Epithelial cell of esophagus (primary cell): ENCODE data around the gene CALY.

Experiments used
- DNase-seq: peaks from one replicate; pipeline ENCODE4 v3.0.0; 2010; ENCODE audit warnings: low read depth
- H3K4me3 ChIP-seq: 2 replicates; pipeline ENCODE4 v1.5.1; 2011; ENCODE audit warnings: mild to moderate bottlenecking, low read length, control low read depth
- TF ChIP-seq, protein P1 (sequence below): IDR thresholded peaks from 2 replicates; pipeline ENCODE4 v1.5.1; 2011; ENCODE audit warnings: low read depth, mild to moderate bottlenecking, low read length, control low read depth, inconsistent platforms; ENCODE audit not compliant: insufficient read depth; ENCODE audit errors: missing control alignments

CALY gene

DNA sequence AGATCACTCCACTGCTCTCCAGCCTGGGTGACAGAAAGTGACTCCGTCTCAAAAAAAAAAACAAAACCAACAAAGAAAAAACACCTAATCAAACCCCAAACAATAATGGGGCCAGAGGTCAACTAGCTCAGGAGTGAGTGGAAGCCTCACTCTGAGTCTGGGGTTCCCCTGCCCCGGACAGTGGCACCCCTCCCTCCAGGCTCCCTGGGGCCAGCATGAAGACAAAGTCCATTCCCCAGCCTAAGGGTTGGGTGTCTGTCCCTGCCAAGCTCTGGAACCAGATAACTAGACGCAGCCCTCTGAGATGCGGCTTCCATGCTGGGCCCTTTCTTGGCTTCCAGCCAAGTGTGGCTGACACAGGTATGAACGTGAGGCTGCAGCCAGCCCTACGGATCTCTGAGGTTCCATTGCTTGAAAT, 22.9 kb upstream of the CALY start:
- DNase-seq: peak; percentile 73
- TF ChIP-seq, protein P1, sequence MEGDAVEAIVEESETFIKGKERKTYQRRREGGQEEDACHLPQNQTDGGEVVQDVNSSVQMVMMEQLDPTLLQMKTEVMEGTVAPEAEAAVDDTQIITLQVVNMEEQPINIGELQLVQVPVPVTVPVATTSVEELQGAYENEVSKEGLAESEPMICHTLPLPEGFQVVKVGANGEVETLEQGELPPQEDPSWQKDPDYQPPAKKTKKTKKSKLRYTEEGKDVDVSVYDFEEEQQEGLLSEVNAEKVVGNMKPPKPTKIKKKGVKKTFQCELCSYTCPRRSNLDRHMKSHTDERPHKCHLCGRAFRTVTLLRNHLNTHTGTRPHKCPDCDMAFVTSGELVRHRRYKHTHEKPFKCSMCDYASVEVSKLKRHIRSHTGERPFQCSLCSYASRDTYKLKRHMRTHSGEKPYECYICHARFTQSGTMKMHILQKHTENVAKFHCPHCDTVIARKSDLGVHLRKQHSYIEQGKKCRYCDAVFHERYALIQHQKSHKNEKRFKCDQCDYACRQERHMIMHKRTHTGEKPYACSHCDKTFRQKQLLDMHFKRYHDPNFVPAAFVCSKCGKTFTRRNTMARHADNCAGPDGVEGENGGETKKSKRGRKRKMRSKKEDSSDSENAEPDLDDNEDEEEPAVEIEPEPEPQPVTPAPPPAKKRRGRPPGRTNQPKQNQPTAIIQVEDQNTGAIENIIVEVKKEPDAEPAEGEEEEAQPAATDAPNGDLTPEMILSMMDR: no peak

DNA sequence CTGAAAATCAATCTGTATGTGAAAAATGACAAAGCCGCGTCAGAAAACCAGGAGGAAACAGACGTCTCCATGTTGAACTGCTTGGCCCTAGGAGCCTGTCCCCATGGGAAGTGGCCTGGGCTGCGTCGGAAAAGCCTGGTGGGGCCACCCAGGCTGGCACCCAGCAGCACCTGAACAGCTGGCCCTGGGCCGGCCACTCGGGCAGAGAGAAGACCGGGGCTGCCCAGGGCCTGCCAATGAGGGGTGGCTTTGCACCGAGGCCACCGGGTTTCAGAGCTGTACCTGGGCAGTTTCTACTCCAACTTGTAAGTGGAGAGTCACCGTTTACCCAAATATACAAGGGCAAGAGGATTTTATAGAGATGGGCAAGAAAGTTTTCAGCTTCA, 22.2 kb upstream of the CALY start:
- TF ChIP-seq, protein P1: no peak
- no peak overlapping the region for H3K4me3 ChIP-seq
- no peak for DNase-seq

More for the DNA sequence above, 22.9 kb upstream of the CALY start:
- no peak overlapping the region for H3K4me3 ChIP-seq

DNA sequence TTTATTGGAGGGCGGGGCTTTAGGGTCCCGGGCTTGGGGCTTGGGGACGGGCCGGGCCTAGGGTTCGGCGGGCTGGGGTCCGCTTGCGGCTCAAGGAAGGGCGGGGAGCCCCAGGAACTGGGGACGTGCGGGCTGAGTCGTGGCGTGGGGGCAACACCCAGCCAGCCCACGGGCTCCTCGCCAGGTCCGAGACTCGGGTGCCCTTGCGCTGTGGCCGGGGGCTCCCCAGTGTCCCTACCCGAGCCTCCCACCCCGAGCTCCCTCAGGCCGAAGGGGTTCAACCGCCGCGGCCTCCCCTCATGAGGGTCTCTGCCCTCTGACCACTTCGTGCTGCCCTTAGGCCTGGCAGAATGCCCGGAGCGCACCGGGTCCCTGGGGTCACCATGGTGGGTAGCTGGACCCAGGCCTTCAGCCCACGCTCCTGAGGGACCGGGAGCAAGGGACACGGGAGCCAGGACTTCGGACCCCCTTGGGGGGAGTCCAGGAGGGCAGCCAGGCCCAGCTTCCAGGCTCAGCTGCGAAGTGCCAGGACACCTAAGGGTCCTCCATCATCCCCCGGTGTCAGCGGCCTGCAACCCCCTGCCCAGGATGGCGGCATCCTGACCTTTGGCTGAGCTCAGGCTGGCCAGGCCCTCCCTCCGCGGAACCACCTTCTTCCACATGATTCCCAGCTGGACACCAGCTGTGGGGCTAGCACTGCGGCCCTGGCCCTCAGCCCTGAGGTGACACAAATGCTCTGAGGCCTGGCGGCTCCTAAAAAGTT, 21.6 kb upstream of the CALY start:
- DNase-seq: no peak
- H3K4me3 ChIP-seq: no peak overlapping the region
- TF ChIP-seq, protein P1: no peak

DNA sequence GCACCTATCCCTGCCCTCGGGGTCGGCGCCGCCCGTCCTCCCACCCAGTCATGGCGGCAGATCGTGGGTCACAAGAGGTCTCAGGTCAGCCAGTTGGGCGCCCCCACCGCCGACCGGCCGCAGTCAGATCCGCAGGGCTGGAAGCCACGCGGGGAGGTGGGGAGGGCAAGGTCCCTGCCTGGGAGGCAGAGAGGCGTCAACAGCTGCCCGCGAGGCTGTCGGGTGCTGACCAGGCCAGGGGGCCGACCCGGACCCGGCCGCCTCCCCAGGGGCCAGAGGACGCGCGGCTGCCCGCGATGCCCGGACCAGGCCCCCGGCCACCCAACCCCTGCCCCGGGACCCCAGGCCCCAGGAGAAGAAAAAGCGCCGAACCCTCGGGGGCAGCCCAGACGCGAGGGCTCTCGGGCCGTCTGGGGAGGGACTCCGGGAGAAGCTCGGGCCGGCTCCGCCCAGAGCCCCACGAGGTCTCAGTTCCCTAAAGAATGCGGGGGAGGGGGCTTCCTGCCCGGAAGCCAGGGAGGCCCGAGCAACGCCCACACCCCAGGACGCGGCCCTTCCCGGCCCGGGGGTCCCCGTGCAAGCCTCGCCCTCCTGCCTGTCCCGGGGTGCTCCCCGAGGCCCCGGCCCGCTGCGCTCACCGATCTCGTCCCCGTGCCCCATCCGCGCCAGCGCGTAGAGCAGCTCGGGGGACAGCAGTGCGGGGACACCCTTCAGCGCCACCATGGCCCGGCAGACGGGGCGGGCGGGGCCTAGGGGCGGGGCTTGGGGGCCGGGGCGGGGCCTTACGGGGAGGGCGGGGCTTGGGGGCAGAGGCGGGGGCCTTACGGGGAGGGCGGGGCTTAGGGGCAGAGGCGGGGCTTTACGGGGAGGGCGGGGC, 20.8 kb upstream of the CALY start, which contains the start of gene FUOM:
Gene FUOM (minus strand): TSS at position 735 of the 877 bp plus-strand sequence. CDS start 12 bp downstream, at position 723.
- H3K4me3 ChIP-seq: peak within 1 kb of the TSS; percentile 49
- TF ChIP-seq, protein P1: no peak
- DNase-seq: peak; percentile 43

DNA sequence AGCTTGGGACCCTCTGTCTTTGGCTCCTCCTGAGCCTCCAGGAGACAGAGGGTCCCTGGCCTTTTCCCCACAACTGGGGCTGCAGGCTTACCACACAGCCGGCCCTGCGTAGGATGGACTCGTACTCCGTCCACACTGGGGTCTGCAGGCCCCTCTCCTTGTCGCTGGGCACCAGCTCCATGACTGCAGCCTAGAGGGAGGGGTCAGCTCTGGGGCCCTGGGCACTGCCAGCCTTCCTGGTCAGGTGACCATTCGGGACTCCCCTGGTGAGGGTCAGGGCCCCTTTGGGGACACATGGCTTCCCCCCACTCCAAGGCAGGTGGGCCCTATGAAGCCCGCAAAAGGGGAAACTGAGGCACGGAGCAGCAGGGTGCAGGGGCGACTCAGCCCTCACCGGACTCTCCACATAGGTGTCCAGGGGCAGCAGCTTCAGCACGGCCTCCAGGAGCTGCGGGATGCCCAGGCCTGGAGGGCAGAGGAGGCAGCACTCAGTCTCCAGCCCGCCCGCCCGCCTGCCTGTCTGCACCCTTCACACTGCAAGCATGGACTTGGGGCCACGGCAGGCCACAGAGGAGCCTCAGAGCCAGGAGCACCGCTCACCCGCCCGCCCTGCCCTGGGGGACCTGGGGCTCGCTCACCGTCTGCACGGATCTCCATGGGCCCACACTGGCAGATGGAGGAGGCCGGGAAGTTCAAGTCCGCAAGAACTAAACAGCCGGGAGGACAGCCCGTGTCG, 20.0 kb upstream of the CALY start:
- TF ChIP-seq, protein P1: no peak
- H3K4me3 ChIP-seq: peak overlapping the region; percentile 49
- no peak for DNase-seq

DNA sequence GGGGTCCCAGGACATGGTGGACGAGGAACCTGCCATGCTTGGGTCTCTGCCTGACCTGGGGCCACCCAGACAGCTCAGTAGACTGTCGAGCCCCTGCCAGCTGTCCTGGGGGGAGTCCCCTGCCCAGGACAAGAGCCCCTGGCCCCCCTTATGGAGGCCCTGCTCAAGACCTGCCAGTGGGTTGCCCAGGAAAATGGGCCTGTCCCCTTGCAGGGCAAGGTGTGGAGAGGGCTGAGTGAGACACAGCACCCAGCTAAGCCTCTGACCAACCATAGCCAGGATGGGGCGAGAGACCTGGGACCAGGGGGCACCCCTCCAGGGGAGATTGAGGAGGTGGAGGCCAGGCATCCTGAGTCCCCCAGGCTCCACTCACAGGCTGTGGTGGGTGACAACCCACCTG, 19.3 kb upstream of the CALY start:
- DNase-seq: no peak
- TF ChIP-seq, protein P1: no peak
- H3K4me3 ChIP-seq: no peak overlapping the region
